K562 (cell line): Measurements from ENCODE around the gene CHAT.

Experiments used
- MYC ChIP-seq, 2 experiments: fragments of 250-450 bp in 1 of 2; sonication (Bioruptor Pico) in 1 of 2; IDR thresholded peaks; 2 replicates each; pipeline versions ENCODE4 v1.5.1 to v1.6.1; 2012 to 2021; ENCODE audit warnings: low read depth in 2 of 2, borderline replicate concordance in 1 of 2, improper control_type of control experiment in 1 of 2, low read length in 1 of 2, mild to moderate bottlenecking in 1 of 2, moderate library complexity in 1 of 2
- TAF1 ChIP-seq: IDR thresholded peaks from 2 replicates; pipeline ENCODE4 v1.6.1; 2011; ENCODE audit warnings: mild to moderate bottlenecking, low read length, moderate library complexity; ENCODE audit not compliant: insufficient read depth, control insufficient read depth, severe bottlenecking; ENCODE audit errors: extremely low read depth
- TSHZ1 ChIP-seq: fragments of 250-450 bp; sonication (Bioruptor Pico); IDR thresholded peaks from 2 replicates; pipeline ENCODE4 v1.4.0; 2020; ENCODE audit warnings: mild to moderate bottlenecking, moderate library complexity

- TF ChIP-seq TSHZ1 (CRISPR knock-in tag) = no peak
- no peak for TF ChIP-seq MYC (IDR thresholded peaks at IDR 0.05; ENCODE audit: low read depth, low read length)
- no peak for TF ChIP-seq MYC (CRISPR knock-in tag; IDR thresholded peaks at IDR 0.05; ENCODE audit: borderline replicate concordance, low read depth)
- no peak for TF ChIP-seq TAF1
These were observed at the start of gene CHAT for GRCh38 chr10:49613882-49614241.
